HCT116 (cell line): ENCODE results near the gene PCSK2. TPM values are rescaled to one million over a fixed set of nuclear protein-coding genes. Genes with fewer than 3 reads are reported as not detected.

Experiments
- ATAC-seq: fragments of 200-7000 bp; cut with Tn5 transposase; 2 replicates; pipeline ENCODE4 v1.9.1; 2020; ENCODE audit warnings: mild to moderate bottlenecking, moderate library complexity
- BruUV-seq: library from RNA; stranded (reverse); fragments of 400-500 nt; replicated peaks from 2 replicates; lab custom pipeline; 2021; lab: Mats Ljungman, UMichigan
- CTCF ChIA-PET: fragments of 300-600 bp; sonication (Branson Sonifier 250); formaldehyde crosslinking; loops from one replicate; lab custom pipeline; 2021; ENCODE audit warnings: antibody characterized with exemption; lab: Charles Lee
- POLR2A ChIA-PET: fragments of 300-600, 350-600 bp; sonication (Branson Sonifier 250); formaldehyde crosslinking; loops from one replicate; lab custom pipeline; 2021; ENCODE audit warnings: antibody characterized with exemption; lab: Charles Lee
- RAD21 ChIA-PET, 2 experiments: fragments of 300-600 bp; sonication (Branson Sonifier 250); formaldehyde crosslinking; loops; one replicate each; lab custom pipeline; 2023; ENCODE audit warnings: low total read pairs in 2 of 2; ENCODE audit not compliant: uncharacterized antibody in 2 of 2, unreplicated experiment in 2 of 2, low non-redundant PET in 1 of 2; lab: Charles Lee
- DNase-seq: peaks from one replicate; pipeline ENCODE4 v3.0.0-alpha.2; 2010; ENCODE audit warnings: low read depth, low spot score
- H2AFZ ChIP-seq: fragments of 200-600 bp; shearing (Covaris generic), sonication (generic); 2 replicates; pipeline ENCODE4 v1.6.1; 2017; ENCODE audit warnings: low read depth, mixed run types, mixed read lengths, antibody characterized with exemption, low read length; ENCODE audit not compliant: poor library complexity, severe bottlenecking
- H3K27ac ChIP-seq: 2 replicates; pipeline ENCODE4 v1.5.1; 2012; ENCODE audit warnings: low read depth, low read length
- H3K27me3 ChIP-seq: fragments of 200-600 bp; sonication (generic); 2 replicates; pipeline ENCODE4 v1.6.1; 2016; ENCODE audit warnings: mixed run types, low read length, mixed read lengths; ENCODE audit not compliant: insufficient read depth
- H3K36me3 ChIP-seq, 2 experiments: fragments of 200-500 bp in 1 of 2; fragments of 200-600 bp in 1 of 2; sonication (Bioruptor generic) in 1 of 2; sonication (generic) in 1 of 2; 2 replicates each; pipeline versions ENCODE4 v1.5.1 to v1.6.1; 2014 to 2016; ENCODE audit warnings: low read length in 2 of 2, inconsistent platforms in 1 of 2, mixed read lengths in 1 of 2, mixed run types in 1 of 2; ENCODE audit not compliant: insufficient read depth in 2 of 2, control insufficient read depth in 1 of 2
- H3K4me1 ChIP-seq, 2 experiments: fragments of 200-600 bp in 1 of 2; sonication (generic) in 1 of 2; 2 replicates each; pipeline versions ENCODE4 v1.5.1 to v1.6.1; 2012 to 2017; ENCODE audit warnings: low read length in 2 of 2, inconsistent platforms in 1 of 2, mild to moderate bottlenecking in 1 of 2, mixed read lengths in 1 of 2, mixed run types in 1 of 2, moderate library complexity in 1 of 2; ENCODE audit not compliant: insufficient read depth in 2 of 2, control insufficient read depth in 1 of 2
- H3K4me2 ChIP-seq: fragments of 200-600 bp; sonication (generic); 2 replicates; pipeline ENCODE4 v1.6.1; 2017; ENCODE audit warnings: mixed run types, low read length, mixed read lengths
- H3K4me3 ChIP-seq, 2 experiments: fragments of 200-600 bp in 1 of 2; sonication (generic) in 1 of 2; replicated peaks in 1 of 2; 2 replicates each; pipeline ENCODE4 v1.5.1; 2011 to 2016; ENCODE audit warnings: low read length in 2 of 2, control low read depth in 1 of 2, low read depth in 1 of 2, mild to moderate bottlenecking in 1 of 2, mixed read lengths in 1 of 2, mixed run types in 1 of 2
- H3K79me2 ChIP-seq: fragments of 200-600 bp; sonication (generic); 2 replicates; pipeline ENCODE4 v1.6.1; 2017; ENCODE audit warnings: mild to moderate bottlenecking, mixed run types, low read length, moderate library complexity, mixed read lengths; ENCODE audit not compliant: insufficient read depth
- H3K9ac ChIP-seq: fragments of 200-600 bp; sonication (generic); 2 replicates; pipeline ENCODE4 v1.6.1; 2016; ENCODE audit warnings: low read length, mixed read lengths
- H3K9me2 ChIP-seq: fragments of 200-600 bp; sonication (generic), shearing (Covaris generic); 2 replicates; pipeline ENCODE4 v1.6.1; 2017; ENCODE audit warnings: mixed run types, mild to moderate bottlenecking, moderate library complexity; ENCODE audit not compliant: insufficient read depth
- H3K9me3 ChIP-seq, 2 experiments: fragments of 200-500 bp in 1 of 2; fragments of 200-600 bp in 1 of 2; sonication (Bioruptor generic) in 1 of 2; sonication (generic) in 1 of 2; 2 replicates each; pipeline ENCODE4 v1.6.1; 2014 to 2017; ENCODE audit warnings: low read length in 2 of 2, mixed read lengths in 2 of 2, inconsistent platforms in 1 of 2, low read depth in 1 of 2, mild to moderate bottlenecking in 1 of 2, mixed run types in 1 of 2, moderate library complexity in 1 of 2; ENCODE audit not compliant: control insufficient read depth in 1 of 2, insufficient read depth in 1 of 2
- H4K20me1 ChIP-seq: fragments of 200-600 bp; sonication (generic), shearing (Covaris generic); 2 replicates; pipeline ENCODE4 v1.6.1; 2017; ENCODE audit warnings: mixed run types, mild to moderate bottlenecking, moderate library complexity; ENCODE audit not compliant: insufficient read depth
- EGR1 ChIP-seq: IDR thresholded peaks from 2 replicates; pipeline ENCODE4 v1.6.1; 2012; ENCODE audit warnings: low read depth
- ELF1 ChIP-seq: IDR thresholded peaks from 2 replicates; pipeline ENCODE4 v1.6.1; 2012; ENCODE audit warnings: low read depth, borderline replicate concordance
- EZH2 ChIP-seq: fragments of 200-600 bp; sonication (generic); IDR thresholded peaks from 2 replicates; pipeline ENCODE4 v1.6.1; 2017; ENCODE audit warnings: antibody characterized with exemption, mixed run types
- EZH2phosphoT487 ChIP-seq: fragments of 200-600 bp; IDR thresholded peaks from 2 replicates; pipeline ENCODE4 v1.6.1; 2018; ENCODE audit warnings: antibody characterized with exemption, borderline replicate concordance
- FOSL1 ChIP-seq: IDR thresholded peaks from 2 replicates; pipeline ENCODE4 v1.6.1; 2012; ENCODE audit warnings: low read depth
- JUND ChIP-seq: IDR thresholded peaks from 2 replicates; pipeline ENCODE4 v1.6.1; 2012
- RAD21 ChIP-seq: IDR thresholded peaks from 2 replicates; pipeline ENCODE4 v1.6.1; 2012; ENCODE audit warnings: low read depth, mild to moderate bottlenecking
- REST ChIP-seq: IDR thresholded peaks from 2 replicates; pipeline ENCODE4 v1.6.1; 2012; ENCODE audit warnings: low read depth
- SP1 ChIP-seq: IDR thresholded peaks from 2 replicates; pipeline ENCODE4 v1.6.1; 2012; ENCODE audit warnings: low read depth
- SRF ChIP-seq: IDR thresholded peaks from 2 replicates; pipeline ENCODE4 v1.6.1; 2012; ENCODE audit warnings: low read depth
- TCF7L2 ChIP-seq: IDR thresholded peaks from 2 replicates; pipeline ENCODE4 v1.7.0; 2011; ENCODE audit warnings: borderline replicate concordance, inconsistent platforms; ENCODE audit not compliant: insufficient read depth, insufficient read length; ENCODE audit errors: extremely low read depth
- ZBTB33 ChIP-seq: IDR thresholded peaks from 2 replicates; pipeline ENCODE4 v1.6.1; 2011; ENCODE audit warnings: mild to moderate bottlenecking, low read length, moderate library complexity; ENCODE audit not compliant: insufficient replicate concordance; ENCODE audit errors: extremely low read depth
- ZFX ChIP-seq: fragments of 450-650 bp; IDR thresholded peaks from 2 replicates; pipeline ENCODE4 v1.6.1; 2017
- ZNF274 ChIP-seq: fragments of 200-500 bp; sonication (Bioruptor generic); IDR thresholded peaks from 2 replicates; pipeline ENCODE4 v1.6.1; 2014; ENCODE audit warnings: mild to moderate bottlenecking, low read depth, low read length, inconsistent platforms
- intact Hi-C: fragments of 100-400 bp; cut with micrococcal nuclease; formaldehyde crosslinking; loops from 2 replicates; pipeline ENCODE4 v1.10.0; 2022
- total RNA-seq: library from RNA; stranded (reverse); gene quantifications from one replicate; pipeline ENCODE4 v1.2.1, GENCODE V29; 2021; ENCODE audit not compliant: unreplicated experiment

The PCSK2 gene
- total RNA-seq, 1 experiment from 2014 or later = not detected

- Histone ChIP-seq H3K36me3 (no peaks in the 10 kb centered on the region), H3K4me3 (no peak overlapping the region), H3K4me2 (no peak overlapping the region), H3K27ac (no peak overlapping the region), H3K79me2 (no peaks in the 10 kb centered on the region), H2AFZ (no peak overlapping the region), H3K9me3 (no peaks in the 10 kb centered on the region), H3K4me1 (peaks cover 0 to 3% of the 10 kb centered on the region in 2 experiments; a peak in 1 of 4 replicates), H3K9ac (no peak overlapping the region), H3K9me2 (no peaks in the 10 kb centered on the region), H3K27me3 (peaks cover 59% of the 10 kb centered on the region), H4K20me1 (no peaks in the 10 kb centered on the region)
- ChIA-PET POLR2A (no interaction called here), CTCF (no interaction called here), RAD21 (no interaction called here)
- intact Hi-C loops = no loop called here
- DNase-seq = no peak
- ATAC-seq = no peak
- BruUV-seq = no TSS peak
- TF ChIP-seq EZH2 (no peak), ELF1 (no peak), RAD21 (no peak), JUND (no peak), REST (no peak), TCF7L2 (no peak), ZBTB33 (no peak), SRF (no peak), ZFX (no peak), EZH2phosphoT487 (no peak), EGR1 (no peak), ZNF274 (no peak), SP1 (no peak), FOSL1 (no peak)
Observed at GRCh38 chr20:17399303-17399985, 172.6 kb downstream of the PCSK2 start.
